GM12873 (cell line): ENCODE data around the gene APEX1.

ENCODE experiments used
- CTCF ChIP-seq: IDR thresholded peaks from 2 replicates; pipeline ENCODE4 v1.5.1; 2012; ENCODE audit warnings: low read depth, mild to moderate bottlenecking, moderate library complexity, low read length, control low read depth; ENCODE audit not compliant: insufficient read depth; ENCODE audit errors: missing control alignments

APEX1 gene

GRCh38 chr14:20428010-20428365, 27.0 kb upstream of the APEX1 start:
- no peak for TF ChIP-seq CTCF

GRCh38 chr14:20428802-20429201, 26.2 kb upstream of the APEX1 start:
- TF ChIP-seq CTCF, result no peak

- no peak for TF ChIP-seq CTCF
Observed at GRCh38 chr14:20429801-20430669, 25.0 kb upstream of the APEX1 start.

- TF ChIP-seq CTCF, result no peak
Observed at GRCh38 chr14:20434701-20435581, 20.1 kb upstream of the APEX1 start.

GRCh38 chr14:20435582-20436362, 19.3 kb upstream of the APEX1 start, which contains the start of gene KLHL33:
TSS of gene KLHL33 (minus strand) at chr14:20436166. CDS start at chr14:20435811, 355 bp downstream.
- TF ChIP-seq CTCF, result no peak

GRCh38 chr14:20436363-20436755, 18.7 kb upstream of the APEX1 start:
- no peak for TF ChIP-seq CTCF
